ENCODE data around the gene STK16. TPM values are rescaled to one million over a fixed set of nuclear protein-coding genes. Genes with fewer than 3 reads are reported as not detected.

Gene STK16
- total and polyA plus RNA-seq, 2 of the 4 experiments (the other 2 are of a cell fraction), result 44.4 to 50.1 TPM

DNA sequence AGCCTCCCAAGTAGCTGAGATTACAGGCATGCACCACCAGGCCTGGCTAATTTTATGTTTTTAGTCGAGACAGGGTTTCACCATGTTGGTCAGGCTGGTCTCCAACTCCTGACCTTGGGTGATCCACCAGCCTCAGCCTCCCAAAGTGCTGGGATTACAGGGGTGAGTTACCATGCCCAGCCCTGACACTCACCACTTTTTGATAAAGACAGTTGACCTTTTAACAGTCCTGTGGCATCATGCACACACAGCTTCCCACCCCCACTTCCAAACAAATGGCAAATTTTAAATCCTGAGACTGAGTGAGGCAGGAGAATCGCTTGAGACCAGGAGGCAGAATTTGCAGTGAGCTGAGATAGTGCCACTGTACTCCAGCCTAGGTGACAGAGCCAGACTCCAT lies 27.7 kb downstream of the STK16 start:
- Histone ChIP-seq H2AK9ac (replicated peaks; ENCODE audit: low read depth, low read length, poor library complexity) (no peak overlapping the region), H4K5ac (ENCODE audit: low read depth, low read length) (no peak overlapping the region), H3K4ac (ENCODE audit: low read depth, low read length) (peak overlapping the region; percentile 38), H3K4me3 (ENCODE audit: insufficient read depth, low read depth, low read length) (no peak overlapping the region), H3K4me2 (ENCODE audit: low read depth, low read length) (no peak overlapping the region), H3K9me3 (ENCODE audit: control insufficient read depth, insufficient read depth, low read length) (no peaks in the 10 kb centered on the region), H3K18ac (ENCODE audit: low read depth, low read length) (no peak overlapping the region), H3K4me1 (ENCODE audit: control insufficient read depth, insufficient read depth, low read length) (peaks cover 14% of the 10 kb centered on the region), H4K20me1 (ENCODE audit: insufficient read depth, low read length) (no peaks in the 10 kb centered on the region), H2BK20ac (ENCODE audit: low read depth, low read length) (no peak overlapping the region), H2BK15ac (ENCODE audit: low read depth, low read length) (no peak overlapping the region), H3K23ac (ENCODE audit: low read depth, low read length) (no peak overlapping the region; the same call in 1 of the 2 replicates), H3K9me1 (ENCODE audit: insufficient read depth, low read length) (peaks cover 11% of the 10 kb centered on the region), H3K9ac (ENCODE audit: low read depth, low read length) (no peak overlapping the region), H4K91ac (ENCODE audit: insufficient read depth, low read depth, low read length) (no peak overlapping the region), H3K27me3 (ENCODE audit: control insufficient read depth, insufficient read depth, low read length) (peaks cover 7% of the 10 kb centered on the region; the same call in 1 of the 2 replicates), H2AFZ (replicated peaks; ENCODE audit: low read length, poor library complexity) (no peak overlapping the region), H2BK5ac (ENCODE audit: low read depth, low read length, poor library complexity, severe bottlenecking) (no peak overlapping the region), H3K27ac (ENCODE audit: insufficient read depth, low read length) (no peak overlapping the region), H3K79me1 (ENCODE audit: low read depth in 1 of 2, low read length in 2 of 2) (no peaks in the 10 kb centered on the region; a peak in 1 of 4 replicates), H2BK120ac (ENCODE audit: low read depth, low read length) (no peak overlapping the region), H4K8ac (ENCODE audit: low read depth in 2 of 2, low read length in 2 of 2) (no peak overlapping the region), H3K36me3 (ENCODE audit: control insufficient read depth, insufficient read depth, low read length) (no peaks in the 10 kb centered on the region), H3K14ac (replicated peaks; ENCODE audit: low read depth, low read length) (no peak overlapping the region), H3K56ac (ENCODE audit: extremely low read depth, insufficient read depth, low read length) (no peak overlapping the region), H2AK5ac (ENCODE audit: low read depth, low read length) (no peak overlapping the region; the same call in 1 of the 2 replicates)
- dilution Hi-C loops (cut with HindIII; ENCODE audit: low sequenced_read_pairs, unreplicated experiment), result no loop called here
- CTCF ChIA-PET, result no interaction called here
- WGBS, 2 experiments (ENCODE audit: extremely low coverage in 2 of 2, insufficient read length in 1 of 2), result 38% methylated on average over 1 of the region's 2 CpGs; no CpG with 5 or more reads in 1 of the 2 experiments
- POLR2A ChIA-PET (ENCODE audit: unreplicated experiment), result no interaction called here
- TF ChIP-seq RCOR1 (IDR thresholded peaks at IDR 0.05; ENCODE audit: insufficient replicate concordance, low read length) (no peak), MAZ (IDR thresholded peaks at IDR 0.05; ENCODE audit: borderline replicate concordance, low read depth, low read length) (no peak), CHD1 (IDR thresholded peaks at IDR 0.05; ENCODE audit: low read depth, low read length) (no peak), NFE2L2 (IDR thresholded peaks at IDR 0.05; ENCODE audit: low read depth, low read length) (no peak), POLR2A (IDR thresholded peaks at IDR 0.05; ENCODE audit: low read depth, low read length) (no peak), CEBPB (IDR thresholded peaks at IDR 0.05; ENCODE audit: low read depth, low read length) (no peak), RFX5 (IDR thresholded peaks at IDR 0.05; ENCODE audit: low read depth, low read length) (no peak), MAFK (IDR thresholded peaks at IDR 0.05; ENCODE audit: low read depth, low read length) (no peak), FOS (IDR thresholded peaks at IDR 0.05; ENCODE audit: low read depth, low read length) (no peak), MXI1 (IDR thresholded peaks at IDR 0.05; ENCODE audit: borderline replicate concordance, low read depth, low read length) (no peak), BHLHE40 (IDR thresholded peaks at IDR 0.05; ENCODE audit: low read depth, low read length) (no peak), SMC3 (IDR thresholded peaks at IDR 0.05; ENCODE audit: low read depth, low read length) (no peak)
- TF ChIP-seq, protein P1, sequence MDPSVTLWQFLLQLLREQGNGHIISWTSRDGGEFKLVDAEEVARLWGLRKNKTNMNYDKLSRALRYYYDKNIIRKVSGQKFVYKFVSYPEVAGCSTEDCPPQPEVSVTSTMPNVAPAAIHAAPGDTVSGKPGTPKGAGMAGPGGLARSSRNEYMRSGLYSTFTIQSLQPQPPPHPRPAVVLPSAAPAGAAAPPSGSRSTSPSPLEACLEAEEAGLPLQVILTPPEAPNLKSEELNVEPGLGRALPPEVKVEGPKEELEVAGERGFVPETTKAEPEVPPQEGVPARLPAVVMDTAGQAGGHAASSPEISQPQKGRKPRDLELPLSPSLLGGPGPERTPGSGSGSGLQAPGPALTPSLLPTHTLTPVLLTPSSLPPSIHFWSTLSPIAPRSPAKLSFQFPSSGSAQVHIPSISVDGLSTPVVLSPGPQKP (IDR thresholded peaks at IDR 0.05; ENCODE audit: borderline replicate concordance, low read depth, low read length), result no peak
- TF ChIP-seq, protein P2, sequence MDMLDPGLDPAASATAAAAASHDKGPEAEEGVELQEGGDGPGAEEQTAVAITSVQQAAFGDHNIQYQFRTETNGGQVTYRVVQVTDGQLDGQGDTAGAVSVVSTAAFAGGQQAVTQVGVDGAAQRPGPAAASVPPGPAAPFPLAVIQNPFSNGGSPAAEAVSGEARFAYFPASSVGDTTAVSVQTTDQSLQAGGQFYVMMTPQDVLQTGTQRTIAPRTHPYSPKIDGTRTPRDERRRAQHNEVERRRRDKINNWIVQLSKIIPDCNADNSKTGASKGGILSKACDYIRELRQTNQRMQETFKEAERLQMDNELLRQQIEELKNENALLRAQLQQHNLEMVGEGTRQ (IDR thresholded peaks at IDR 0.05; ENCODE audit: low read depth, low read length), result no peak
- TF ChIP-seq, protein P3, sequence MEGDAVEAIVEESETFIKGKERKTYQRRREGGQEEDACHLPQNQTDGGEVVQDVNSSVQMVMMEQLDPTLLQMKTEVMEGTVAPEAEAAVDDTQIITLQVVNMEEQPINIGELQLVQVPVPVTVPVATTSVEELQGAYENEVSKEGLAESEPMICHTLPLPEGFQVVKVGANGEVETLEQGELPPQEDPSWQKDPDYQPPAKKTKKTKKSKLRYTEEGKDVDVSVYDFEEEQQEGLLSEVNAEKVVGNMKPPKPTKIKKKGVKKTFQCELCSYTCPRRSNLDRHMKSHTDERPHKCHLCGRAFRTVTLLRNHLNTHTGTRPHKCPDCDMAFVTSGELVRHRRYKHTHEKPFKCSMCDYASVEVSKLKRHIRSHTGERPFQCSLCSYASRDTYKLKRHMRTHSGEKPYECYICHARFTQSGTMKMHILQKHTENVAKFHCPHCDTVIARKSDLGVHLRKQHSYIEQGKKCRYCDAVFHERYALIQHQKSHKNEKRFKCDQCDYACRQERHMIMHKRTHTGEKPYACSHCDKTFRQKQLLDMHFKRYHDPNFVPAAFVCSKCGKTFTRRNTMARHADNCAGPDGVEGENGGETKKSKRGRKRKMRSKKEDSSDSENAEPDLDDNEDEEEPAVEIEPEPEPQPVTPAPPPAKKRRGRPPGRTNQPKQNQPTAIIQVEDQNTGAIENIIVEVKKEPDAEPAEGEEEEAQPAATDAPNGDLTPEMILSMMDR (conservative IDR thresholded peaks at IDR 0.05; ENCODE audit: low read depth, low read length), result no peak
- no TSS peak for BruUV-seq (replicated peaks)
- in situ Hi-C loops (cut with MboI; ENCODE audit: low sequenced_read_pairs), result no loop called here
- intact Hi-C loops (cut with micrococcal nuclease), result no loop called here
- no peak for DNase-seq
- no peak for ATAC-seq (ENCODE audit: low read depth)

Data from IMR-90 (cell line).